Dermis microvascular lymphatic vessel endothelial cell (primary cell): Measurements from ENCODE around the gene PANX1. TPM values are rescaled to one million over a fixed set of nuclear protein-coding genes. Genes with fewer than 3 reads are reported as not detected.
"Not testable (repeated sequence)": the region's sequence is repeated elsewhere in the genome, so short reads cannot be mapped to it uniquely, and the experiment has no call there.

ENCODE experiments used
- DNase-seq, 2 donors: peaks; one replicate each; pipeline versions ENCODE4 v3.0.0 to v3.0.0-alpha.2; 2010; ENCODE audit warnings: low read depth in 2 of 2
- total RNA-seq: library from RNA; depleted of rRNA; stranded (reverse); fragments of >200 nt; gene quantifications from 2 replicates; pipeline ENCODE4 v1.2.1, GENCODE V29; 2014

The PANX1 gene
- 19.8 and 25.4 TPM in 2 replicates for total RNA-seq

DNA sequence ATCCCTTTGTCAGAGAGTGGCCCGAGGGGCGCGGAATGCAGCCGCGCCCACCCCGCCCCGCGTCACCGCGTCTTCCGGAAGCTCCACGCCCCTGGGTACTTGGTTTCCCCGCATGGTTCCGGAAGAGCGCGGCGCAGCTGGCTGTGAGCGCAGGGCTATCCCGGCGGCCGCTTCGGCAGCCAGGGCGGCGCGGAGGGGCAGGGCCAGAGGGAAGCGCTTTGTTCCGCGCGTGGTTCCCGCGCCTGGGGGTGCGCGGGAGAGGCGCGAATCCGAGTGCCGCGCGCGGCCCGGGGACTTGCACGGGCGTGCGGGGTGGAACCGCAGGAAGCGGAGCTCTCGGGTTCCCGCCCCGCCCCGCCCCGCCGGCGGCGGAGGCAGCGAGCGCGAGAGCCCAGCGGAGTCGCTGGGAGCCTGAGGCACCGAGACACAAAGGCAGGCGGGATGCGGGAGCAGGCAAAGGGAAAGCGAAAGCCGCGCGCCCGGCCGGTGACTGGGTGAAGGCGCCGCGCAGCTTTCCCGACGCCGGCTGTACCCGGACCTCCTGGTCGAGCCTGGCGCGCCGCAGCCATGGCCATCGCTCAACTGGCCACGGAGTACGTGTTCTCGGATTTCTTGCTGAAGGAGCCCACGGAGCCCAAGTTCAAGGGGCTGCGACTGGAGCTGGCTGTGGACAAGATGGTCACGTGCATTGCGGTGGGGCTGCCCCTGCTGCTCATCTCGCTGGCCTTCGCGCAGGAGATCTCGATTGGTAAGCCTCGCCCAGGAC, at the start of gene PANX1:
Gene PANX1 (plus strand): TSS at position 96 of the 766 bp plus-strand sequence. CDS start 472 bp downstream, at position 568.
- peak; percentile 74 to 79 for DNase-seq

- DNase-seq, result no peak
Observed at GRCh38 chr11:94084164-94084563, 44.5 kb upstream of the PANX1 start.

DNA sequence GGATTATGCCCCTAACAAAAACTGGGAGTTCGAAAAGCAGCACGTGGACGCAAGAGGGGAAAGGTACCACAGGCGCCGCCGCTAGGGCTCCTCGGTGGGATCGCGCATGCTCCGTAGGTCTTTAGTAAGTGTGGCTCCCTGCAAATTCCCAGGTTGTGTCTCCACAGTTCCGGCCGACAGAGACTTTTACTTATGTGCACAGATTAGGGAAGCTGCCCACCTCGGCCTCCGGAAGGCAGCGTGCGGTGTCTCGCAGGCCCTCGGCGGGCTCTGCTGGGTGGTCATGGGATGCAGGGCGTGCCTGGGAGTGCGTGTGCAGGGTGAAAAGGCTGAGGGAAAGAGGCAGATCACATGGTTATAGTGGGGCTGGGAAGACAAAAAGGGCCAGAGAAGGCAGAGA, 39.7 kb upstream of the PANX1 start:
- DNase-seq, result no peak

DNA sequence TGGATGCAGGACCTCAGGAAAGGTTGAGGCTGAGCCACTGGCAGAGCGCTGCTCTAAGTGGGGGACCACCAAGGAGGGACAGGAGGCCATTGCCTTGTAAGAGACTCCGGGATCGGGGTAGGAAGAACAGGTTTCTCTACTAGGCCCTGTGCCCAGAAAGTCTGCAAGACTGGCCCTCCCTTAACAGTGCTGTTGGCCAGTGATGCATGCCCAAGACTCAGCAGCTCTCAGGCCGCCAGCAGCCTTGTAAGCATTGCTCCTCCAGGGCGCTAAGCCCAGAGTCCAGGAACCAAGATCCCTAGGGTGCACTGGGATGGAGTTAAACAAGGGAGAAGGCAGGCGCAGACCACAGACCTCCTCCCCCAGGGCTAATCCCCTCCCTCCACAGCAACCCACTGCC, 39.3 kb upstream of the PANX1 start:
- no peak for DNase-seq

GRCh38 chr11:94090401-94090800, 38.2 kb upstream of the PANX1 start:
- no peak for DNase-seq

DNA sequence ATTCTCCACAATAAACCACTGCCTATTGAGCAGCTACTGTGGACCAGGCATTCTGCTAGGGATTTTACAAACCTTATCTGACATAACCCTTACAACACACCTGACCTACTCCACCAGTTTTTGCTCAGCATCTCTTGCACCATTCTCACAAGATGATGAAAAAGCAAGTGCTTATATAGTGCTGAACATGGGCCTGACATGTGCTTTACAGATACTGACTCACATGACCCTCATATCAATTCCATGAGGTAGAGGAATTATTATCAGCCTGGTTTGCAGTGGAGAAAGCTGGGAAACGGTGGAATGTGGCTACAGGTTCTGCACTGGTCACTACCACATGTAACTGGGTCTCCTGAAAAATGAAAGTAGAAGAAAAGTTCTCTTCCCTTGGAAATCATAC, 37.5 kb upstream of the PANX1 start:
- DNase-seq, result no peak

DNA sequence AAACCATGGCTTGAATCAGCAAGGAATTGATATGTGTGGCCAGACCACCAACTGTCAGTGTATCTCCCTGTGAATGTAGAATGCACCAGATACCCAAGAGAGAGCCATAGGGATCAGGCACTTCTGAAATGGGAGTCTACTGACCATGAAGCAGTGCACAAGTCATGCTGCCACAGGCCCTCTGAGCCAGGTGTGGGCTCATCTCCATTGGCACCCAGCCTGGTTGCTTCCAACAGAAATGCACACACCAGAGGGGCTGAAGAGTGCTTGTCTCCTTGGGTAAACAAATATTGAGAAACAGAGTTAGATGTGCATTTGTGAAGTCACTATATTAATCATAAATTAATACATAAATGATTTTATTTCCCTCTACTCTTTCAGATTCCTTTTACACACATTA, 28.4 kb upstream of the PANX1 start:
- no peak for DNase-seq

DNA sequence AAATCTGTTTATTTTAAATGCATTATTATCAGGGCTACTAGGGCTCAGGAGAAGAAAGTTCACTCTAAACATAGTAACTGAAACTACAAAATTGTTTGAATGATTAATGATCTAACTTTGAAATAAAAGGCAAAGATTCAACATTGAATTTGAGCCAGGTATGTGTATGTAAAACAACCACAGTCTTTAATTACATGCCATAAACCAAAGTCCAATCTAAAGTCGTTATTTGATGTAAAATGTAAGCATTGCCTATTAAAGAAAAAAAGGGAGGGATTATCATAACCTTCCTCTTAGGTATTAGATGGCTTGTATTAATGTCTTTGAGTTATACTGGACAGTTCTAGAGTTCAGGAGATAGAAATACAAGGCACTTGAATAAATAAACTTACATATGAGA, 25.2 kb upstream of the PANX1 start:
- no peak for DNase-seq

GRCh38 chr11:94104734-94105133, 23.9 kb upstream of the PANX1 start:
- no peak for DNase-seq

GRCh38 chr11:94106716-94107115, 21.9 kb upstream of the PANX1 start:
- DNase-seq, result no peak

- no peak for DNase-seq
Observed at GRCh38 chr11:94107363-94107762, 21.3 kb upstream of the PANX1 start.

- no peak for DNase-seq
Observed at GRCh38 chr11:94111241-94111640, 17.4 kb upstream of the PANX1 start.

GRCh38 chr11:94111660-94112059, 17.0 kb upstream of the PANX1 start:
- no peak for DNase-seq

- DNase-seq, result no peak
Observed at GRCh38 chr11:94112206-94112953, 16.3 kb upstream of the PANX1 start.

DNA sequence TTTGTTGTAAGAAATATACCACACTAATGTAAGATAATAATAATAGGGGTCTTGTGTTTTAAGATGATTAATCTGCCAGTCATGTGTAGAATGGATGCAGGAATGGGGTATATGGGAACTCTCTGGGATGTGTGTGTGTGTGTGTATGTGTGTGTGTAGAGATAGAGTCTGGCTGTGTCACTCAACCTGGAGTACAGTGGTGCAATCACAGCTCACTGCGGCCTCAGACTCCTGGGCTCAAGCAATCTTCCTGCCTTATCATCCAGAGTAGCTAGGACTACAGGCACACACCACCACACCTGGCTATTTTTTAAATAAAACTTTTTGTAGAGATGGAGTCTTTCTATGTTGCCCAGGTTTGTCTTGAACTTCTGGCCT, 11.5 kb upstream of the PANX1 start:
- DNase-seq, result no peak

- DNase-seq, result no peak
Observed at GRCh38 chr11:94117871-94118270, 10.8 kb upstream of the PANX1 start.

DNA sequence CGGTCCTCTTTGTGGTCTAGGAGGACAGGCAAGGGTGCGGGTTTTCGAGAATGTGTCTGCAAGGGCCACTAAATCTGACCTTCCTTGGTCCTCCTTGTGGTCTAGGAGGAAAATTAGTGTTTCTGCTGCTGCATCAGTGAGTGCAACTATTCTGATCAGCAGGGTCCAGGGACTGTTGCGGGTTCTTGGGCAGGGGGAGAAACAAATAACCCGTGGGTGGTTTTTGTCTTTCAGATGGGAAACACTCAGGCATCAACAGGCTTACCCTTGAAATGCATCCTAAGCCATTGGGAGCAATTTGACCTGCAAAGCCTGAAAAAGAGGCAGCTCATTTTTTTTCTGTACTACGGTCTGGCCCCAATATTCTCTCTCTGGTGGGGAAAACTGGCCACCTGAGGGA, 9.0 kb upstream of the PANX1 start:
- DNase-seq, result not testable (repeated sequence)

GRCh38 chr11:94120516-94120915, 8.1 kb upstream of the PANX1 start:
- DNase-seq, result not testable (repeated sequence)

DNA sequence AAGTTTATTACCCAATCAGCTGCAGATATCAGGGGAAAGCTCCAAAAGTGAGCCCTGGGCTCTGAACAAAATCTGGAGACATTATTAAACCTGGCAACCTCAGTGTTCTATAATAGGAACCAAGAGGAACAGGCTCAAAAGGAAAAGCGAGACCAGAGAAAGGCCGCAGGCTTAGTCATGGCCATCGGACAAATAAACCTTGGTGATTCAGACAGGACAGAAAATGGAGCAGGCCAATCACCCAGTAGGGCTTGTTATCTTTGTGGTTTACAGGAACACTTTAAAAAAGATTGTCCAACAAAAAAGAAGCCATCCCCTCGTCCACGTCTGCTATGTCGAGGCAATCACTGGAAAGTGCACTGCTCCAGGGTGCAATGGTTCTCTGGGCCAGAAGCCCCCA, 7.7 kb upstream of the PANX1 start:
- no peak for DNase-seq

DNA sequence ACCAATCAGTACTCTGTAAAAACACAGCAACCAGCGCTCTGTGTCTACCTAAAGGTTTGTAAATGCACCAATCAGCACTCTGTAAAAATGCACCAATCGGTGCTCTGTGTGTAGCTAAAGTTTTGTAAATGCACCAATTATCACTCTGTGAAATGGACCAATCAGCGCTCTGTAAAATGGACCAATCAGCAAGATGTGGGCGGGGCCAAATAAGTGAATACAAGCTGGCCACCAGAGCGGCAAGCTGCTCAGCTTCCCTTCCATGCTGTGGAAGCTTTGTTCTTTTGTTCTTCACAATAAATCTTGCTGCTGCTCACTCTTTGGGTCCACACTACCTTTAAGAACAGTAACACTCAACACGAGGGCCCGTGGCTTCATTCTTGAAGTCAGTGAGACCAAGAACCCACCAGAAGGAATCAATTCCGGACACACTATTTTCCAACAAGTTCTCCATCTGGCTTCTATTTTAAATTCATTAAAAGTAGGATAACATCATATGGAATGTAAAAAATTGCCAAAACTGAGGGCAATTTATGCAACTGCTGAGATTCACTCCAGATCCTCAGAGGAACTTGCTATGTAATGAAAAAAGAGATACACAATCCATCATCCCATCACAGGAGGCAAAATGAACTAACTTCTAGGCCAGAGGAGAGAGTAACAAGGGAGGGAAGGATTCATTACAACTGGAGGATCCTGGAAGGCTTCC, 3.1 kb upstream of the PANX1 start:
- DNase-seq, result no peak

GRCh38 chr11:94127638-94128037, 1.0 kb upstream of the PANX1 start:
- DNase-seq, result no peak

GRCh38 chr11:94128291-94128745, 323 bp upstream of the PANX1 start:
- no peak for DNase-seq
